Osteoblast (primary cell): Measurements from ENCODE around the gene NUFIP1. TPM values are rescaled to one million over a fixed set of nuclear protein-coding genes. Genes with fewer than 3 reads are reported as not detected.
A peak's percentile ranks its signal among the peaks of the same experiment; 100 is the strongest.

Experiments used
- DNase-seq: peaks from one replicate; pipeline ENCODE4 v3.0.0; 2011; ENCODE audit warnings: low spot score, mixed read lengths; ENCODE audit not compliant: insufficient read length; ENCODE audit errors: missing footprints
- H2AFZ ChIP-seq: 2 replicates; pipeline ENCODE4 v1.6.0; 2011; ENCODE audit warnings: mild to moderate bottlenecking, low read length
- H3K27ac ChIP-seq: 2 replicates; pipeline ENCODE4 v1.5.1; 2011; ENCODE audit warnings: mild to moderate bottlenecking, low read depth, low read length, moderate library complexity
- H3K27me3 ChIP-seq: 2 replicates; pipeline ENCODE4 v1.6.0; 2012; ENCODE audit warnings: mild to moderate bottlenecking, control low read depth, inconsistent platforms, low read length, moderate library complexity; ENCODE audit not compliant: insufficient read depth
- H3K36me3 ChIP-seq: 2 replicates; pipeline ENCODE4 v1.5.1; 2011; ENCODE audit warnings: mild to moderate bottlenecking, low read length, control low read depth, moderate library complexity; ENCODE audit not compliant: insufficient read depth
- H3K4me1 ChIP-seq: 2 replicates; pipeline ENCODE4 v1.5.1; 2011; ENCODE audit warnings: mild to moderate bottlenecking, low read length, control low read depth, moderate library complexity; ENCODE audit not compliant: insufficient read depth
- H3K4me2 ChIP-seq: 2 replicates; pipeline ENCODE4 v1.6.0; 2011; ENCODE audit warnings: mild to moderate bottlenecking, low read length; ENCODE audit not compliant: insufficient read depth
- H3K4me3 ChIP-seq: fragments of 200-600 bp; sonication (generic); 3 replicates; pipeline ENCODE4 v1.5.1; 2012; ENCODE audit warnings: mild to moderate bottlenecking, low read length, inconsistent platforms; ENCODE audit not compliant: insufficient read depth
- H3K79me2 ChIP-seq: 2 replicates; pipeline ENCODE4 v1.6.0; 2012; ENCODE audit warnings: mild to moderate bottlenecking, low read length, control low read depth, inconsistent platforms; ENCODE audit not compliant: insufficient read depth
- H3K9me3 ChIP-seq: 2 replicates; pipeline ENCODE4 v1.5.1; 2011; ENCODE audit warnings: low read depth, low read length, control low read depth
- H4K20me1 ChIP-seq: 2 replicates; pipeline ENCODE4 v1.6.0; 2012; ENCODE audit warnings: mild to moderate bottlenecking, low read length, control low read depth; ENCODE audit not compliant: insufficient read depth
- CTCF ChIP-seq: IDR thresholded peaks from 2 replicates; pipeline ENCODE4 v1.5.1; 2011; ENCODE audit warnings: mild to moderate bottlenecking, low read depth, low read length, moderate library complexity; ENCODE audit errors: extremely low read depth
- total RNA-seq: library from RNA; depleted of rRNA; stranded (reverse); fragments of >200 nt; gene quantifications from 2 replicates; pipeline ENCODE4 v1.2.3, GENCODE V29; 2012

Gene NUFIP1
- total RNA-seq, 1 donor, result 3.3 TPM

GRCh38 chr13:44906230-44906629 is 83.0 kb downstream of the NUFIP1 start:
- Histone ChIP-seq H3K4me3 (no peak overlapping the region), H3K4me2 (peak overlapping the region; percentile 52), H3K27me3 (no peaks in the 10 kb centered on the region), H3K4me1 (peaks cover 40% of the 10 kb centered on the region), H2AFZ (no peak overlapping the region), H4K20me1 (no peaks in the 10 kb centered on the region), H3K9me3 (no peaks in the 10 kb centered on the region), H3K36me3 (no peaks in the 10 kb centered on the region), H3K27ac (no peak overlapping the region), H3K79me2 (no peaks in the 10 kb centered on the region)
- TF ChIP-seq CTCF, result no peak
- DNase-seq, result no peak

DNA sequence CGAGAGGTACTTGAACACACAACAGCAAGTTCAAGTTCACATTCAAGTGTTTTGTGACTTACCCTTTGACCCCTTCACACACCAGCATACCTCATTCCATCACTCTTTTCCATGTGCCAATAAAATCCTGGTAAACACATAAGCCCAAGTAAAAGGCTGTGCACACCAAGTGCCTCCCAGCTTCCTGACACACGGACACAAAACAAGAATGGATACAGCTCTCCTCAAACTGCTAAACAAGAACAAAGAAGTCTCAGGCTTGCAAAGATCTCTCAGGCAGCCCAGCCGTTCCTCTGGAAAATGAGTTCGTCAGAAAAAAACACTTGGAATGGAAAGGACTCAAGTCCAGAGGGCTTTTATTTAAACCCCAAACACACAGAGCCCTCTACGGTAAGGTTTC is 83.7 kb downstream of the NUFIP1 start:
- Histone ChIP-seq H4K20me1 (no peaks in the 10 kb centered on the region), H3K4me1 (peaks cover 40% of the 10 kb centered on the region), H3K9me3 (no peaks in the 10 kb centered on the region), H3K79me2 (no peaks in the 10 kb centered on the region), H2AFZ (no peak overlapping the region), H3K27ac (peak overlapping the region; percentile 90), H3K4me3 (no peak overlapping the region), H3K36me3 (no peaks in the 10 kb centered on the region), H3K27me3 (no peaks in the 10 kb centered on the region), H3K4me2 (no peak overlapping the region)
- TF ChIP-seq CTCF, result no peak
- DNase-seq, result no peak

DNA sequence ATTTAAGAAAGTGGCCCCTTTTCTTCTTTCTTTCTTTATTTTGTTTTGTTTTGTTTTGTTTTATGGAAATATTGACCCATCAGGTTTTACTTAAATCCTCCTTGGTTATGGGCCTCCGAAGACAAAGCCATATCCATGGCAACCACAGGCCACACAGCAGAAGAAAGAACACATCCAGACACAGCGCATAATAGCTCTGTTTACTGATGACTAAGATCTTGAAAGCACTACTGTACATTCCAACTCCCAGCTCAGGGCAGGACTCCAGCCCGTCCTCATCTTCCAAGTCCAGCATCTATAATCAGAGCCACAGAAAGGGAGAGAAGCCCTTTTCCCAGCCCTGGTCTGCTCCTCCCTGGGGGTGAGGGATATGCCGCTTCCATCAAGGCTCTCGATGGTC is 84.3 kb downstream of the NUFIP1 start:
- Histone ChIP-seq H3K36me3 (no peaks in the 10 kb centered on the region), H2AFZ (no peak overlapping the region), H3K9me3 (no peaks in the 10 kb centered on the region), H3K4me3 (no peak overlapping the region), H3K4me2 (peak overlapping the region; percentile 28), H3K27ac (peak overlapping the region; percentile 90), H3K27me3 (no peaks in the 10 kb centered on the region), H3K4me1 (peaks cover 40% of the 10 kb centered on the region), H4K20me1 (no peaks in the 10 kb centered on the region), H3K79me2 (no peaks in the 10 kb centered on the region)
- peak; percentile 77 for DNase-seq
- no peak for TF ChIP-seq CTCF

DNA sequence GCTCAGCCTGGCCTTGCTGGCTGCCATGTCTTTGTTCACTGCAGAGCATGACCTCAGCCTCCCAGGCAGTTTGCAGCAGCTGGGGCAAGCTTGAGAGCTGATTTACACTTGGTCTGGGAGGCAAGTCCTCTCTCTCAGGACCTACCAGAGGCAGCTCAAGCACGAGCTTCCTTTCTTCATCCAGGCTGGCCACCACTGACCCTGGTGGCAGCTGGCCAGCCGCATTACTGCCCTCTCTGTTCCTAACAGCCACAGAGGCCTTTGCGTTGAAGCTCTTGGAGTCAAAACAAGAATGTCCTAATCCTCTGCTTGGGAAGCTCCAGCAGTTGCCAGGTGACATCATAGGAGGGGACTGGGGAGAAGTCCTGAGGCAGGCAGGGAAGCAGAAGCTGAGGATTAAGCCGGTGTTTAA is 85.7 kb downstream of the NUFIP1 start:
- peak overlapping the region; percentile 42 for H2AFZ ChIP-seq
- H4K20me1 ChIP-seq, result no peaks in the 10 kb centered on the region
- no peaks in the 10 kb centered on the region for H3K36me3 ChIP-seq
- no peak for TF ChIP-seq CTCF
- no peaks in the 10 kb centered on the region for H3K9me3 ChIP-seq
- peak overlapping the region; percentile 7 for H3K4me2 ChIP-seq
- H3K27ac ChIP-seq, result peak overlapping the region; percentile 90
- H3K79me2 ChIP-seq, result no peaks in the 10 kb centered on the region
- peak; percentile 44 for DNase-seq
- H3K4me3 ChIP-seq, result no peak overlapping the region
- peaks cover 40% of the 10 kb centered on the region for H3K4me1 ChIP-seq
- H3K27me3 ChIP-seq, result no peaks in the 10 kb centered on the region
